HFF-Myc (cell line): ENCODE measurements around the gene SULT2B1.
"Not testable (repeated sequence)": the region's sequence is repeated elsewhere in the genome, so short reads cannot be mapped to it uniquely, and the experiment has no call there.

Experiments used
- DNase-seq: peaks from one replicate; pipeline ENCODE4 v3.0.0-alpha.2; 2011; ENCODE audit warnings: low read depth; ENCODE audit errors: extremely low read depth
- H3K4me3 ChIP-seq: replicated peaks from 2 replicates; pipeline ENCODE4 v1.5.1; 2011; ENCODE audit warnings: low read depth, mild to moderate bottlenecking, control low read depth, low read length
- CTCF ChIP-seq: IDR thresholded peaks from 2 replicates; pipeline ENCODE4 v1.5.1; 2012; ENCODE audit warnings: mild to moderate bottlenecking, low read depth, low read length, control low read depth; ENCODE audit errors: missing control alignments

The SULT2B1 gene

GRCh38 chr19:48529156-48529555, 22.8 kb upstream of the SULT2B1 start:
- TF ChIP-seq CTCF: no peak
- H3K4me3 ChIP-seq: no peak overlapping the region
- DNase-seq: no peak

- no peak for TF ChIP-seq CTCF
- DNase-seq: no peak
- no peak overlapping the region for H3K4me3 ChIP-seq
Observed at GRCh38 chr19:48530066-48530720, 21.8 kb upstream of the SULT2B1 start.

GRCh38 chr19:48530770-48531169, 21.2 kb upstream of the SULT2B1 start:
- H3K4me3 ChIP-seq: no peak overlapping the region
- TF ChIP-seq CTCF: no peak

GRCh38 chr19:48533770-48534169, 18.2 kb upstream of the SULT2B1 start:
- H3K4me3 ChIP-seq: no peak overlapping the region
- DNase-seq: no peak
- TF ChIP-seq CTCF: no peak

More at GRCh38 chr19:48530770-48531169, 21.2 kb upstream of the SULT2B1 start:
- no peak for DNase-seq

- no peak for DNase-seq
- no peak overlapping the region for H3K4me3 ChIP-seq
- no peak for TF ChIP-seq CTCF
Observed at GRCh38 chr19:48537541-48537940, 14.4 kb upstream of the SULT2B1 start.

GRCh38 chr19:48538057-48538456, 13.9 kb upstream of the SULT2B1 start:
- DNase-seq, H3K4me3 ChIP-seq: not testable (repeated sequence)

- TF ChIP-seq CTCF: no peak
- H3K4me3 ChIP-seq: no peak overlapping the region
- DNase-seq: no peak
Observed at GRCh38 chr19:48539503-48540096, 12.4 kb upstream of the SULT2B1 start.
